ENCODE results near the gene TEKT5. TPM values are rescaled to one million over a fixed set of nuclear protein-coding genes. Genes with fewer than 3 reads are reported as not detected.

Gene TEKT5
- polyA plus RNA-seq, 3 donors: 0.16 TPM; not detected in 2

DNA sequence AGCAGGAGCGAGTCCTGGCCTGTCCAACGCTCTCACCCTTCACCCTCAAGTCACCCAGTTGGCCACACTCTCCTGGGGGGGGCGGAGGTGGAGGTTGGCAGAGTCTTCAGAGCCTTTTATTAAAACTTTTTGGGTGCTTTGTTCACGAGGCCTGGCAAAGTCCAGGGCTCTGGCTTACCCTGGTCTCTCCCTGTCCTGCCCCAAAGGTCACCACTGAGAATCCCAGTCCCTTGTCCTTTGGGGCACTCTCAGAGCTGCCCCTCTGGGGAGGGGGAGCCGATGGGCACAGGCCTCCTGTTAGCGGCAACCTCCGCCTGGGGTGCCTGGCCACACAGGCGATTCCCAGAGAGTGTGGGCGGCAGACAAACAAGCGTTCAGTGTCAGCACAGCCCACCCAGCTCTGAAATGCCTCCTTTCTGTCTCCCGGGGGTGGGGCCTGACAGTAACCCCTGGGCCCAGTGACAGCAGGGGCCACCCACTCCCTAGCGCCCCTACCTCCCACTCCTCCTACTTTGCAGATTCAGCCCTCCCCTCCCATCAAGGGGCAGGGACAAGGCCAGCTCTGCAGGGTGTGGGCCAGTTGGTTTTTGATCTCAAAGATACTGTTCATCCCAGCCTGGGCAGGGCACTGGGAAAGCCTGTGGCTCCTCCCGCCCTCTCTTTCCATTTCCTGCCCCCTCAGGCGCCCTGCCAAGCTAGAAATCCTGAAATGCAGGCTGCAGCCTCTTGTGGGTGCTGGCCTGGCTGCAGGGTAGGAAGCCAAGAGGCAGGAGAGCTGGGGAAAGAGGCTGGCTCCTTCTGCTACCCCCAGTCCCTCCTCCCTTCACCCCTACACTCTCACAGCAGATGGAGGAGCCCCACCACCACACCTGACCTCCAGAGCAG lies 77.7 kb downstream of the TEKT5 start:
- Histone ChIP-seq H3K79me2 (ENCODE audit: insufficient read depth, low read length) (no peaks in the 10 kb centered on the region), H4K20me1 (ENCODE audit: insufficient read depth, low read length) (no peaks in the 10 kb centered on the region), H3K9ac (ENCODE audit: insufficient read depth, low read length, poor library complexity, severe bottlenecking) (no peak overlapping the region), H2AFZ (ENCODE audit: insufficient read depth, low read depth, low read length, poor library complexity, severe bottlenecking) (no peak overlapping the region), H3K27me3 (ENCODE audit: control insufficient read depth in 2 of 2, insufficient read depth in 2 of 2, low read length in 2 of 2) (peaks cover 0 to 2% of the 10 kb centered on the region in 2 donors), H3K27ac (ENCODE audit: low read depth in 1 of 2, low read length in 2 of 2) (no peak overlapping the region), H3K36me3 (replicated peaks in 1 of 2; ENCODE audit: control insufficient read depth in 1 of 2, insufficient read depth in 2 of 2, low read length in 2 of 2) (no peaks in the 10 kb centered on the region), H3K4me2 (replicated peaks; ENCODE audit: extremely low read depth, low read length, poor library complexity, severe bottlenecking) (no peak overlapping the region), H3K4me1 (ENCODE audit: control insufficient read depth in 1 of 2, insufficient read depth in 2 of 2, low read length in 2 of 2) (peaks cover 20 to 28% of the 10 kb centered on the region in 2 donors), H3K4me3 (replicated peaks in 1 of 3; ENCODE audit: low read depth in 2 of 3, low read length in 3 of 3) (no peak overlapping the region), H3K9me3 (replicated peaks in 1 of 2; ENCODE audit: control insufficient read depth in 1 of 2, insufficient read depth in 1 of 2, low read length in 2 of 2) (no peaks in the 10 kb centered on the region)
- DNase-seq: no peak
- H3K4me3 Mint-ChIP-seq: no peak overlapping the region
- WGBS (ENCODE audit: insufficient coverage): 83% methylated on average over 12 of the region's 14 CpGs
- no peaks in the 10 kb centered on the region for H3K9me3 Mint-ChIP-seq
- peak overlapping the region in 4 of 7 donors; percentile 30 to 70 (median 46) for H3K27ac Mint-ChIP-seq
- peaks cover 2 to 16% (median 14%) of the 10 kb centered on the region in 3 donors for H3K27me3 Mint-ChIP-seq (ENCODE audit: low read depth in 3 of 3)
- intact Hi-C loops (cut with micrococcal nuclease): no loop called here
- TF ChIP-seq, protein P1, sequence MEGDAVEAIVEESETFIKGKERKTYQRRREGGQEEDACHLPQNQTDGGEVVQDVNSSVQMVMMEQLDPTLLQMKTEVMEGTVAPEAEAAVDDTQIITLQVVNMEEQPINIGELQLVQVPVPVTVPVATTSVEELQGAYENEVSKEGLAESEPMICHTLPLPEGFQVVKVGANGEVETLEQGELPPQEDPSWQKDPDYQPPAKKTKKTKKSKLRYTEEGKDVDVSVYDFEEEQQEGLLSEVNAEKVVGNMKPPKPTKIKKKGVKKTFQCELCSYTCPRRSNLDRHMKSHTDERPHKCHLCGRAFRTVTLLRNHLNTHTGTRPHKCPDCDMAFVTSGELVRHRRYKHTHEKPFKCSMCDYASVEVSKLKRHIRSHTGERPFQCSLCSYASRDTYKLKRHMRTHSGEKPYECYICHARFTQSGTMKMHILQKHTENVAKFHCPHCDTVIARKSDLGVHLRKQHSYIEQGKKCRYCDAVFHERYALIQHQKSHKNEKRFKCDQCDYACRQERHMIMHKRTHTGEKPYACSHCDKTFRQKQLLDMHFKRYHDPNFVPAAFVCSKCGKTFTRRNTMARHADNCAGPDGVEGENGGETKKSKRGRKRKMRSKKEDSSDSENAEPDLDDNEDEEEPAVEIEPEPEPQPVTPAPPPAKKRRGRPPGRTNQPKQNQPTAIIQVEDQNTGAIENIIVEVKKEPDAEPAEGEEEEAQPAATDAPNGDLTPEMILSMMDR (IDR thresholded peaks at IDR 0.05): no peak
- H3K4me1 Mint-ChIP-seq: peaks cover 22% of the 10 kb centered on the region
- no peaks in the 10 kb centered on the region for H3K36me3 Mint-ChIP-seq

DNA sequence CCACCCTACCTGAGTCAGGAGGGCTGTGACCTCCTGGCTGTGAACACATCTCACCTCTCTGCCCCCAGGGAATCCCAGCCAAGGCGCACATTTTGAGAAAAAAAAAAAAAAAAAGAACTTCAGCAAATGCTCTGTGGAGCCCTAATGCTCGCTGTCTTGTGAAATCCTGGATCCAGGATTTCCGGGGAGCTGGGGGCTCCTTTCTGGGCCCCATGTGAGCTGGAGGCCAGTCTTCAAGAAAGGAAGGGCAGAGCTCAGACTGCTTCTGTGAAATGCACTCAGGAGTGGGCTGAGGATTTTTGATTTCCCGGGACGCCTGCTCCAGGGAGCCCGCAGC lies 78.3 kb downstream of the TEKT5 start:
- WGBS (ENCODE audit: insufficient coverage): 88% methylated on average over 1 of the region's 6 CpGs
- no peak for DNase-seq
- Mint-ChIP-seq H3K27ac (no peak overlapping the region), H3K4me1 (peaks cover 22% of the 10 kb centered on the region), H3K27me3 (ENCODE audit: low read depth in 3 of 3) (peaks cover 2 to 16% (median 14%) of the 10 kb centered on the region in 3 donors), H3K4me3 (no peak overlapping the region), H3K36me3 (no peaks in the 10 kb centered on the region), H3K9me3 (no peaks in the 10 kb centered on the region)
- H3K4me2 ChIP-seq (replicated peaks; ENCODE audit: extremely low read depth, low read length, poor library complexity, severe bottlenecking): no peak overlapping the region
- TF ChIP-seq, protein P1 (IDR thresholded peaks at IDR 0.05): no peak
- no peak overlapping the region for H2AFZ ChIP-seq (ENCODE audit: insufficient read depth, low read depth, low read length, poor library complexity, severe bottlenecking)
- peaks cover 0 to 2% of the 10 kb centered on the region in 2 donors for H3K27me3 ChIP-seq (ENCODE audit: control insufficient read depth in 2 of 2, insufficient read depth in 2 of 2, low read length in 2 of 2)
- H3K9me3 ChIP-seq (replicated peaks in 1 of 2; ENCODE audit: control insufficient read depth in 1 of 2, insufficient read depth in 1 of 2, low read length in 2 of 2): no peaks in the 10 kb centered on the region
- H3K4me3 ChIP-seq (replicated peaks in 1 of 3; ENCODE audit: low read depth in 2 of 3, low read length in 3 of 3): no peak overlapping the region
- no peaks in the 10 kb centered on the region for H4K20me1 ChIP-seq (ENCODE audit: insufficient read depth, low read length)
- H3K36me3 ChIP-seq (replicated peaks in 1 of 2; ENCODE audit: control insufficient read depth in 1 of 2, insufficient read depth in 2 of 2, low read length in 2 of 2): no peaks in the 10 kb centered on the region
- no peak overlapping the region for H3K27ac ChIP-seq (ENCODE audit: low read depth in 1 of 2, low read length in 2 of 2)
- peaks cover 20 to 28% of the 10 kb centered on the region in 2 donors for H3K4me1 ChIP-seq (ENCODE audit: control insufficient read depth in 1 of 2, insufficient read depth in 2 of 2, low read length in 2 of 2)
- no peaks in the 10 kb centered on the region for H3K79me2 ChIP-seq (ENCODE audit: insufficient read depth, low read length)
- no peak overlapping the region for H3K9ac ChIP-seq (ENCODE audit: insufficient read depth, low read length, poor library complexity, severe bottlenecking)
- intact Hi-C loops (cut with micrococcal nuclease): no loop called here
